DOHH2 (cell line): Measurements from ENCODE around the gene JADE1.

Experiments used
- CTCF ChIP-seq: fragments of 200-600 bp; sonication (generic); IDR thresholded peaks from one replicate; pipeline ENCODE4 v1.5.1; 2014; ENCODE audit warnings: antibody characterized with exemption, mild to moderate bottlenecking, low read depth, low read length; ENCODE audit not compliant: poor library complexity, severe bottlenecking
- EZH2phosphoT487 ChIP-seq: fragments of 200-600 bp; sonication (generic); IDR thresholded peaks from 2 replicates; pipeline ENCODE4 v1.6.1; 2017; ENCODE audit warnings: borderline replicate concordance, mild to moderate bottlenecking, antibody characterized with exemption, low read length, moderate library complexity, mixed read lengths

- TF ChIP-seq CTCF: no peak
- no peak for TF ChIP-seq EZH2phosphoT487
These were observed 26.2 kb downstream of the JADE1 start for GRCh38 chr4:128835498-128836222.
